Raji (cell line): ENCODE results near the gene HSD17B8.

Experiments used
- POLR2A ChIP-seq: IDR thresholded peaks from 2 replicates; pipeline ENCODE4 v1.6.1; 2011; ENCODE audit warnings: low read depth, low read length, control low read depth; ENCODE audit not compliant: insufficient read depth

Gene HSD17B8

GRCh38 chr6:33181141-33181540, 23.3 kb upstream of the HSD17B8 start:
- TF ChIP-seq POLR2A, result no peak

- TF ChIP-seq POLR2A, result no peak
These were observed 21.3 kb upstream of the HSD17B8 start for GRCh38 chr6:33183071-33183683.

GRCh38 chr6:33185190-33185589, 19.3 kb upstream of the HSD17B8 start:
- TF ChIP-seq POLR2A, result no peak

- no peak for TF ChIP-seq POLR2A
These were observed 18.7 kb upstream of the HSD17B8 start for GRCh38 chr6:33185654-33186187.

GRCh38 chr6:33187809-33188208, 16.6 kb upstream of the HSD17B8 start:
- TF ChIP-seq POLR2A, result no peak

GRCh38 chr6:33189164-33189563, 15.3 kb upstream of the HSD17B8 start:
- TF ChIP-seq POLR2A, result no peak

- TF ChIP-seq POLR2A, result no peak
These were observed 14.6 kb upstream of the HSD17B8 start for GRCh38 chr6:33189625-33190448.

GRCh38 chr6:33190504-33191107, 13.8 kb upstream of the HSD17B8 start:
- no peak for TF ChIP-seq POLR2A

GRCh38 chr6:33191383-33192104, 12.9 kb upstream of the HSD17B8 start:
- TF ChIP-seq POLR2A, result no peak

- TF ChIP-seq POLR2A, result no peak
These were observed 12.3 kb upstream of the HSD17B8 start, which contains the start of gene COL11A2 for GRCh38 chr6:33192105-33192646. Gene COL11A2 (minus strand): TSS chr6:33192467. CDS start chr6:33192240, 227 bp downstream.

GRCh38 chr6:33192671-33193602, 11.5 kb upstream of the HSD17B8 start:
- no peak for TF ChIP-seq POLR2A

- no peak for TF ChIP-seq POLR2A
These were observed 10.8 kb upstream of the HSD17B8 start for GRCh38 chr6:33193619-33194018.

GRCh38 chr6:33194431-33194979, 9.9 kb upstream of the HSD17B8 start:
- TF ChIP-seq POLR2A, result no peak
